Measurements from ENCODE around the gene DNAH17.

The DNAH17 gene

GRCh38 chr17:78496311-78496710 lies 80.9 kb downstream of the DNAH17 start:
- no peak for DNase-seq (ENCODE audit: low read depth in 1 of 2, low spot score in 1 of 2)

- DNase-seq (ENCODE audit: low read depth in 1 of 2, low spot score in 1 of 2), result no peak
Measured at GRCh38 chr17:78495634-78496033, 81.6 kb downstream of the DNAH17 start.

- no peak for DNase-seq (ENCODE audit: low read depth in 1 of 2, low spot score in 1 of 2)
Measured at GRCh38 chr17:78494696-78495330, 82.4 kb downstream of the DNAH17 start.

- DNase-seq (ENCODE audit: low read depth in 1 of 2, low spot score in 1 of 2), result no peak
Measured at GRCh38 chr17:78493853-78494695, 83.1 kb downstream of the DNAH17 start.

GRCh38 chr17:78493450-78493849 lies 83.7 kb downstream of the DNAH17 start:
- no peak for DNase-seq (ENCODE audit: low read depth in 1 of 2, low spot score in 1 of 2)

- no peak for DNase-seq (ENCODE audit: low read depth in 1 of 2, low spot score in 1 of 2)
Measured at GRCh38 chr17:78492116-78492799, 84.9 kb downstream of the DNAH17 start.

- no peak for DNase-seq (ENCODE audit: low read depth in 1 of 2, low spot score in 1 of 2)
Measured at GRCh38 chr17:78491236-78492115, 85.7 kb downstream of the DNAH17 start.

GRCh38 chr17:78490673-78491072 lies 86.5 kb downstream of the DNAH17 start:
- no peak for DNase-seq (ENCODE audit: low read depth in 1 of 2, low spot score in 1 of 2)

- DNase-seq (ENCODE audit: low read depth in 1 of 2, low spot score in 1 of 2), result no peak
Measured at GRCh38 chr17:78490156-78490555, 87.0 kb downstream of the DNAH17 start.

GRCh38 chr17:78488867-78489634 lies 88.1 kb downstream of the DNAH17 start:
- no peak for DNase-seq (ENCODE audit: low read depth in 1 of 2, low spot score in 1 of 2)

GRCh38 chr17:78488156-78488555 lies 89.0 kb downstream of the DNAH17 start:
- DNase-seq (ENCODE audit: low read depth in 1 of 2, low spot score in 1 of 2), result no peak

- no peak for DNase-seq (ENCODE audit: low read depth in 1 of 2, low spot score in 1 of 2)
Measured at GRCh38 chr17:78486946-78487680, 90.1 kb downstream of the DNAH17 start.

GRCh38 chr17:78486228-78486802 lies 90.9 kb downstream of the DNAH17 start:
- no peak for DNase-seq (ENCODE audit: low read depth in 1 of 2, low spot score in 1 of 2)

- DNase-seq (ENCODE audit: low read depth in 1 of 2, low spot score in 1 of 2), result no peak
Measured at GRCh38 chr17:78485290-78486168, 91.7 kb downstream of the DNAH17 start.

GRCh38 chr17:78484271-78485246 lies 92.6 kb downstream of the DNAH17 start:
- peak; percentile 43 to 44 for DNase-seq (ENCODE audit: low read depth in 1 of 2, low spot score in 1 of 2)

- no peak for DNase-seq (ENCODE audit: low read depth in 1 of 2, low spot score in 1 of 2)
Measured at GRCh38 chr17:78479369-78479768, 97.8 kb downstream of the DNAH17 start.

GRCh38 chr17:78478757-78479297 lies 98.4 kb downstream of the DNAH17 start:
- no peak for DNase-seq (ENCODE audit: low read depth in 1 of 2, low spot score in 1 of 2)

Data from activated CD4-positive, alpha-beta T cell treated with anti-CD3 and anti-CD28 coated beads, Interleukin-2, amount 50 U/mL, for 24 hours (primary cell).